Body of pancreas (tissue), 4 donors: Measurements from ENCODE around the gene RPL10A.

ENCODE experiments used
- POLR2A ChIP-seq, 3 donors: fragments of 450-650 bp; IDR thresholded peaks; one replicate each; pipeline ENCODE4 v1.6.1; 2016; ENCODE audit warnings: antibody characterized with exemption in 3 of 3, mild to moderate bottlenecking in 2 of 3
- TF ChIP-seq, protein P1 (sequence below), 7 experiments: fragments of 450-650 bp in 4 of 7; fragments of 200-600 bp in 3 of 7; sonication (generic) in 3 of 7; IDR thresholded peaks; one replicate each; pipeline ENCODE4 v1.5.1; 2016 to 2019; ENCODE audit warnings: antibody characterized with exemption in 7 of 7

DNA sequence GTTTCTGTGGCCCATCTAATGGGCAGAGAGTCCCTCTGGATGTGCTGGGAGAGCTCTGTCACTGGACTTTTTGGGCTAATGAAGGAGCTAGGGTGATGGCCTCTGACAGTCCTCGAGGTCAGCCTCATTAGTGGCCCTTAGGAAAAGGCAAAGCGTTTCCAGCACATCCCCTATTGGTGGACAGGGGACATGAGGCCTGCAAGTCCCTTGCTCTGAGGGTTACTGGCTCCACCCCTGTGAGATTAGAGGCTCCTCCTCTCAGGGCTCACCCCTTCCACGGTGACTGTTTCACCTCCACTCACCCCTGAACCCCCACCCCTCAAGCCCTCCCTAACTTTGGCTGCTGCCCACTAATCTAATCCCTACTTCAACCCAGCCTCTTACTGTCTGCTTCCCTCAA, 28.9 kb upstream of the RPL10A start:
- TF ChIP-seq, protein P1, sequence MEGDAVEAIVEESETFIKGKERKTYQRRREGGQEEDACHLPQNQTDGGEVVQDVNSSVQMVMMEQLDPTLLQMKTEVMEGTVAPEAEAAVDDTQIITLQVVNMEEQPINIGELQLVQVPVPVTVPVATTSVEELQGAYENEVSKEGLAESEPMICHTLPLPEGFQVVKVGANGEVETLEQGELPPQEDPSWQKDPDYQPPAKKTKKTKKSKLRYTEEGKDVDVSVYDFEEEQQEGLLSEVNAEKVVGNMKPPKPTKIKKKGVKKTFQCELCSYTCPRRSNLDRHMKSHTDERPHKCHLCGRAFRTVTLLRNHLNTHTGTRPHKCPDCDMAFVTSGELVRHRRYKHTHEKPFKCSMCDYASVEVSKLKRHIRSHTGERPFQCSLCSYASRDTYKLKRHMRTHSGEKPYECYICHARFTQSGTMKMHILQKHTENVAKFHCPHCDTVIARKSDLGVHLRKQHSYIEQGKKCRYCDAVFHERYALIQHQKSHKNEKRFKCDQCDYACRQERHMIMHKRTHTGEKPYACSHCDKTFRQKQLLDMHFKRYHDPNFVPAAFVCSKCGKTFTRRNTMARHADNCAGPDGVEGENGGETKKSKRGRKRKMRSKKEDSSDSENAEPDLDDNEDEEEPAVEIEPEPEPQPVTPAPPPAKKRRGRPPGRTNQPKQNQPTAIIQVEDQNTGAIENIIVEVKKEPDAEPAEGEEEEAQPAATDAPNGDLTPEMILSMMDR (IDR thresholded peaks at IDR 0.05): no peak
- TF ChIP-seq POLR2A (IDR thresholded peaks at IDR 0.05): no peak
